ENCODE results near the gene KIF15. TPM values are rescaled to one million over a fixed set of nuclear protein-coding genes. Genes with fewer than 3 reads are reported as not detected.

The KIF15 gene
- total RNA-seq, 1 donor from 2014 or later, result 2.2 TPM

DNA sequence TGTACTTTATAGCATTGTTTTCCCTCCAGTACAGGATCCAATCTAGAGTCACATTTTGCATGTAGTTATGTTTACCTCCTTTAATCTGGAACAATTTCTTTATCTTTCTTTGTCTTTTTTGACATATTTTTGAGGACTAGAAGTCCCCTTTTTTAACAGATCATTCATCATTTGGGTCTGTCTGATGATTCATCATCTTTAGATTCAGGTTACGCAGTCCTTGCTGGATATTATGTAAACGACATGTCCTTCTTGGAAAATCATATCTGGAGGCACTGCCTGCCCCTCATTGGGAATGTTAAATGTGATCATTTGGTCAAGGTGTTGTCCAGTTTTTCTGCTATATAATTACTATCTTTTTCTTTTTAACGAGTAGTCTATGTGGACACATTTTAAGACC, 131.1 kb downstream of the KIF15 start:
- no peak for DNase-seq (ENCODE audit: low spot score)
- Mint-ChIP-seq H3K9me3 (ENCODE audit: low read depth) (no peaks in the 10 kb centered on the region), H3K27ac (ENCODE audit: unreplicated experiment) (peak overlapping the region; percentile 82), H3K4me1 (ENCODE audit: low read depth) (peaks cover 29% of the 10 kb centered on the region), H3K27me3 (ENCODE audit: low read depth) (no peaks in the 10 kb centered on the region), H3K36me3 (ENCODE audit: low read depth) (no peaks in the 10 kb centered on the region), H3K4me3 (ENCODE audit: unreplicated experiment) (no peak overlapping the region)
- TF ChIP-seq CTCF (IDR thresholded peaks at IDR 0.05), result no peak

DNA sequence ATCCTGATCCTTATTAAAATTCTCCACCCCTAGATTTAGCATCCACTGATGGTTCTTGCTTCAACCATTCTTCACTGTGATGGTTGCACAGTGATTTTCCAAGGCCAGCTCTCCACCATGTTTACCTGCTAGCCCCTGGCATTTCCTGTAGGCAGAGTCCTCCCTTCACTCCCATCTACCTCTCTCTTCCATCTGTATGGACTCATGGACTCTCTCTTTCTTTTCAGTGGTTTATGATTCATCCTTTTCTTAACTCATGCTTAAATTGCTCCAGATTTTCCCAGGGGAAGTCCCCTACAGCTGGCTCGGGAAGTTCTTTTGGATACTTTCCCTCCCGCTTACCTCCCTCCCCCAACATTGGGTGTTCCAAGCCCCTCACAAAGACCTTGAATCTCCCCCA, 131.5 kb downstream of the KIF15 start:
- Mint-ChIP-seq H3K9me3 (ENCODE audit: low read depth) (no peaks in the 10 kb centered on the region), H3K4me3 (ENCODE audit: unreplicated experiment) (no peak overlapping the region), H3K27me3 (ENCODE audit: low read depth) (no peaks in the 10 kb centered on the region), H3K36me3 (ENCODE audit: low read depth) (no peaks in the 10 kb centered on the region), H3K4me1 (ENCODE audit: low read depth) (peaks cover 29% of the 10 kb centered on the region), H3K27ac (ENCODE audit: unreplicated experiment) (peak overlapping the region; percentile 82)
- DNase-seq (ENCODE audit: low spot score), result no peak
- no peak for TF ChIP-seq CTCF (IDR thresholded peaks at IDR 0.05)

DNA sequence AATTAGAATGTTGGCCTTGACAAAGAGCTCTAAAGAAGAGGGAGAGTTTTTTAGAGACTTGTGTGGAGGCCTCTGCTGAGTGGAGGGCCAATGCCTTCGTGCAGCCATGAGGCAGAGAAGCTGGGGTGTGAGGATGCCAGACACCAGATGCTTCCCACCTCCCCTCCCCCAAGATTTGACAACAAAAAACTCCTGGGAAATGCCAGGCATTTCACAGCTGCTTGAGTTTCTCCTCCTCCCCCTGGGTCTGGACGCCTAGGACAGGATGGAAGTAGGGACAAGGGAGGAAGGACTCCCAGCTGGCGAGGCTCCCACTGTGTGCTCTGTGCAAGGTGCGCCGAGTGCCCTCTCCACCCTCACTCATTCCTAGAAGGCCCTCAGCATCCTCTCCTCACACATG, 132.9 kb downstream of the KIF15 start:
- no peaks in the 10 kb centered on the region for H3K36me3 Mint-ChIP-seq (ENCODE audit: low read depth)
- H3K27me3 Mint-ChIP-seq (ENCODE audit: low read depth), result no peaks in the 10 kb centered on the region
- H3K9me3 Mint-ChIP-seq (ENCODE audit: low read depth), result no peaks in the 10 kb centered on the region
- peaks cover 29% of the 10 kb centered on the region for H3K4me1 Mint-ChIP-seq (ENCODE audit: low read depth)
- no peak for TF ChIP-seq CTCF (IDR thresholded peaks at IDR 0.05)
- no peak overlapping the region for H3K27ac Mint-ChIP-seq (ENCODE audit: unreplicated experiment)
- no peak overlapping the region for H3K4me3 Mint-ChIP-seq (ENCODE audit: unreplicated experiment)
- DNase-seq (ENCODE audit: low spot score), result no peak

GRCh38 chr3:44896440-44896839, 134.8 kb downstream of the KIF15 start:
- Mint-ChIP-seq H3K9me3 (ENCODE audit: low read depth) (no peaks in the 10 kb centered on the region), H3K4me3 (ENCODE audit: unreplicated experiment) (no peak overlapping the region), H3K4me1 (ENCODE audit: low read depth) (peaks cover 37% of the 10 kb centered on the region), H3K27me3 (ENCODE audit: low read depth) (no peaks in the 10 kb centered on the region), H3K27ac (ENCODE audit: unreplicated experiment) (no peak overlapping the region), H3K36me3 (ENCODE audit: low read depth) (no peaks in the 10 kb centered on the region)
- DNase-seq (ENCODE audit: low spot score), result no peak
- no peak for TF ChIP-seq CTCF (IDR thresholded peaks at IDR 0.05)

GRCh38 chr3:44899683-44900367, 138.2 kb downstream of the KIF15 start:
- Mint-ChIP-seq H3K27ac (ENCODE audit: unreplicated experiment) (no peak overlapping the region), H3K36me3 (ENCODE audit: low read depth) (no peaks in the 10 kb centered on the region), H3K27me3 (ENCODE audit: low read depth) (no peaks in the 10 kb centered on the region), H3K9me3 (ENCODE audit: low read depth) (no peaks in the 10 kb centered on the region), H3K4me1 (ENCODE audit: low read depth) (peaks cover 19% of the 10 kb centered on the region), H3K4me3 (ENCODE audit: unreplicated experiment) (no peak overlapping the region)
- TF ChIP-seq CTCF (IDR thresholded peaks at IDR 0.05), result no peak
- DNase-seq (ENCODE audit: low spot score), result no peak
